Measurements from ENCODE around the gene PTRH2. TPM values are rescaled to one million over a fixed set of nuclear protein-coding genes. Genes with fewer than 3 reads are reported as not detected.

Gene PTRH2
- total RNA-seq, 4 donors from 2014 or later: 17.4 to 18.7 (median 18.1) TPM

GRCh38 chr17:59753522-59754467 is 46.6 kb upstream of the PTRH2 start:
- peak overlapping the region in 1 of 4 donors; percentile 6 for H3K4me3 ChIP-seq
- intact Hi-C loops (cut with DNase I; ENCODE audit: low total_unique reads) (loop anchor here (2.0 to 5.0 kb wide), 3 partner anchors 85 to 284 kb away; no protein-coding TSS in a partner anchor), in situ Hi-C loops (cut with MboI; ENCODE audit: low sequenced_read_pairs in 4 of 4) (no loop called here)
- peak overlapping the region; percentile 19 to 49 (median 36) for H3K27ac ChIP-seq
- H3K4me1 ChIP-seq: peaks cover 6 to 8% of the 10 kb centered on the region in 2 donors
- H3K36me3 ChIP-seq: no peaks in the 10 kb centered on the region
- ATAC-seq (peak; percentile 93 to 97), DNase-seq (peak in 1 of 2 donors; percentile 13)
- TF ChIP-seq CTCF (IDR thresholded peaks at IDR 0.05 in 4 of 5, conservative IDR thresholded peaks at IDR 0.05 in 1 of 5) (peak; percentile 60 to 81 (median 74)), POLR2A (IDR thresholded peaks at IDR 0.05) (no peak)
- H3K27me3 ChIP-seq: no peaks in the 10 kb centered on the region
- no peaks in the 10 kb centered on the region for H3K9me3 ChIP-seq

DNA sequence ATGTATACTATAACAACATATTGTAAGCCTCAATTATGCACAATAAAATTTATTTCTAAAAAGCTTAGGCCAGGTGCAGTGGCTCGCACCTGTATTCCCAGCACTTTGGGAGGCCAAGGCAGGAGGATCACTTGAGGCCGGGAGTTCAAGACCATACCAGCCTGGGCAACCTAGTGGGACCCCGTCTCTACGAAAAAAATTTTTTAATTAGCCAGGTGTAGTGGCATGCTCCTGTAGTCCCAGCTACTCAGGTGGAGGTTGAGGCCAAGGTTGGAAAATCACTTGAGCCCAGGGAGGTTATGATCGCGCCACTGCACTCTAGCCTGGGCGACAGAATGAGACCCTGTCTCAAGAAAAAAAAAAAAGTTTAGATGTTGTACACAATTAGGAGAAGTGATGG is 45.7 kb upstream of the PTRH2 start:
- TF ChIP-seq CTCF (IDR thresholded peaks at IDR 0.05 in 4 of 5, conservative IDR thresholded peaks at IDR 0.05 in 1 of 5) (no peak), POLR2A (IDR thresholded peaks at IDR 0.05) (no peak)
- Histone ChIP-seq H3K36me3 (no peaks in the 10 kb centered on the region), H3K4me1 (peaks cover 6 to 8% of the 10 kb centered on the region in 2 donors), H3K27me3 (no peaks in the 10 kb centered on the region), H3K27ac (peak overlapping the region in 2 of 4 donors; percentile 19 to 49), H3K9me3 (no peaks in the 10 kb centered on the region), H3K4me3 (no peak overlapping the region)
- DNase-seq (no peak), ATAC-seq (peak in 1 of 2 donors; percentile 21)
- intact Hi-C loops (cut with DNase I; ENCODE audit: low total_unique reads) (loop anchor here (2.0 to 5.0 kb wide), 3 partner anchors 86 to 284 kb away; no protein-coding TSS in a partner anchor), in situ Hi-C loops (cut with MboI; ENCODE audit: low sequenced_read_pairs in 4 of 4) (no loop called here)

- TF ChIP-seq POLR2A (IDR thresholded peaks at IDR 0.05) (no peak), CTCF (IDR thresholded peaks at IDR 0.05 in 4 of 5, conservative IDR thresholded peaks at IDR 0.05 in 1 of 5) (no peak)
- H3K36me3 ChIP-seq: no peaks in the 10 kb centered on the region
- intact Hi-C loops (cut with DNase I; ENCODE audit: low total_unique reads): loop anchor here (2.0 to 5.0 kb wide), 3 partner anchors 86 to 285 kb away; no protein-coding TSS in a partner anchor
- in situ Hi-C loops (cut with MboI; ENCODE audit: low sequenced_read_pairs in 4 of 4): no loop called here
- DNase-seq (no peak), ATAC-seq (no peak)
- no peak overlapping the region for H3K4me3 ChIP-seq
- H3K27me3 ChIP-seq: no peaks in the 10 kb centered on the region
- H3K27ac ChIP-seq: peak overlapping the region in 1 of 4 donors; percentile 22
- H3K9me3 ChIP-seq: no peaks in the 10 kb centered on the region
- peaks cover 6 to 8% of the 10 kb centered on the region in 2 donors for H3K4me1 ChIP-seq
Measured at GRCh38 chr17:59752446-59752845, 45.2 kb upstream of the PTRH2 start.

DNA sequence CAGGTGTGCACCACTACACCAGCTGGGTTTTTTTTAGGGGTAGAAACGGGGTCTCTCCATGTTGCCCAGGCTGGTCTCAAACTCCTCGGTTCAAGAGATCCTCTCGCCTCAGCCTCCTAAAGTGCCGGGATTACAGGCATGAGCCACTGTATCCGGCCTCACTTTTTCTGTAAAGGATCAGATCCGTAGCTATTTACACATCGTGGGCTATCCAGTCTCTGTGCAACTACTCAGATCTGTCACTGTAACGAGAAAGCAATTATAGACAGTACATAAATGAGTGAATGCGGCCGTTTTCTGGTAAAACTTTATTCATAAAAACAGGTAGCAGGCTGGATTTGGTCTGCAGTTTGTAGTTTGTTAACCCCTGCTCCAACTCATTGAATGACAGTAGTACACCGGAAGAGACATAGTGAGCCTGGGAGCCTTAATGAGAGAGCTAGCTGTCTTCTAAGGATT is 44.8 kb upstream of the PTRH2 start:
- ATAC-seq (no peak), DNase-seq (no peak)
- Histone ChIP-seq H3K27me3 (no peaks in the 10 kb centered on the region), H3K9me3 (no peaks in the 10 kb centered on the region), H3K4me1 (peaks cover 6 to 8% of the 10 kb centered on the region in 2 donors), H3K27ac (peak overlapping the region in 1 of 4 donors; percentile 22), H3K36me3 (no peaks in the 10 kb centered on the region), H3K4me3 (no peak overlapping the region)
- in situ Hi-C loops (cut with MboI; ENCODE audit: low sequenced_read_pairs in 4 of 4): no loop called here
- TF ChIP-seq POLR2A (IDR thresholded peaks at IDR 0.05): no peak
- TF ChIP-seq CTCF (IDR thresholded peaks at IDR 0.05 in 4 of 5, conservative IDR thresholded peaks at IDR 0.05 in 1 of 5): no peak
- intact Hi-C loops (cut with DNase I; ENCODE audit: low total_unique reads): loop anchor here (2.0 to 5.0 kb wide), 3 partner anchors 87 to 285 kb away; no protein-coding TSS in a partner anchor

Measured in gastrocnemius medialis (tissue), 4 donors.